HepG2 (cell line): Measurements from ENCODE around the gene USB1. TPM values are rescaled to one million over a fixed set of nuclear protein-coding genes. Genes with fewer than 3 reads are reported as not detected.

ENCODE experiments used
- ATAC-seq: fragments of 200-7000 bp; cut with Tn5 transposase; 3 replicates; pipeline ENCODE4 v1.9.1; 2020; ENCODE audit warnings: mild to moderate bottlenecking, moderate library complexity
- BruUV-seq: library from RNA; stranded (reverse); fragments of 400-500 nt; replicated peaks from 2 replicates; lab custom pipeline; 2021; lab: Mats Ljungman, UMichigan
- CTCF ChIA-PET: fragments of 300-600 bp; formaldehyde crosslinking; extraction: SDS; loops from one replicate; lab custom pipeline; 2021; ENCODE audit warnings: low total read pairs, inconsistent platforms, low intra/inter-chr PET ratio; lab: Yijun Ruan, JAX
- POLR2A ChIA-PET: fragments of 350-600 bp; sonication (Branson Sonifier 250); formaldehyde crosslinking; loops from one replicate; lab custom pipeline; 2020; ENCODE audit warnings: antibody characterized with exemption, inconsistent platforms; lab: Yijun Ruan, JAX
- DNase-seq: peaks from one replicate; pipeline ENCODE4 v3.0.0-alpha.2; 2015; ENCODE audit warnings: low spot score
- FAIRE-seq: peaks from 3 replicates; lab custom pipeline; 2011; peaks lifted over from hg19 to GRCh38; lab: Jason Lieb, UNC
- H2AFZ ChIP-seq: one replicate; pipeline ENCODE4 v1.6.1; 2011; ENCODE audit warnings: low read length, inconsistent platforms
- H3K27ac ChIP-seq: fragments of 300-600 bp; 3 replicates; pipeline ENCODE4 v1.8.0; 2011; ENCODE audit warnings: mixed run types, mild to moderate bottlenecking, mixed read lengths, low read length, inconsistent platforms; ENCODE audit not compliant: insufficient read depth; ENCODE audit errors: extremely low read length
- H3K27me3 ChIP-seq, 2 experiments: fragments of 200-600 bp in 1 of 2; 2 replicates in 1 of 2; 3 replicates in 1 of 2; pipeline versions ENCODE4 v1.6.0 to v1.8.0; 2011; ENCODE audit warnings: low read length in 2 of 2, mild to moderate bottlenecking in 2 of 2, moderate library complexity in 2 of 2, inconsistent platforms in 1 of 2; ENCODE audit not compliant: insufficient read depth in 2 of 2, control insufficient read depth in 1 of 2
- H3K36me3 ChIP-seq, 2 experiments: fragments of 200-600 bp in 1 of 2; replicated peaks in 1 of 2; 2 replicates in 1 of 2; 3 replicates in 1 of 2; pipeline versions ENCODE4 v1.5.1 to v1.8.0; 2011; ENCODE audit warnings: low read length in 2 of 2, inconsistent platforms in 1 of 2; ENCODE audit not compliant: insufficient read depth in 2 of 2, control insufficient read depth in 1 of 2
- H3K4me1 ChIP-seq: 2 replicates; pipeline ENCODE4 v1.5.1; 2012; ENCODE audit warnings: low read length, inconsistent platforms; ENCODE audit not compliant: insufficient read depth
- H3K4me2 ChIP-seq: 2 replicates; pipeline ENCODE4 v1.6.0; 2011; ENCODE audit warnings: low read depth, low read length, inconsistent platforms
- H3K4me3 ChIP-seq, 3 experiments: fragments of 200-600 bp in 1 of 3; sonication (generic), shearing (Covaris generic) in 1 of 3; replicated peaks in 1 of 3; 2 replicates each; pipeline ENCODE4 v1.5.1; 2011 to 2016; ENCODE audit warnings: low read length in 3 of 3, inconsistent platforms in 2 of 3, low read depth in 2 of 3, mild to moderate bottlenecking in 2 of 3, control low read depth in 1 of 3, mixed read lengths in 1 of 3; ENCODE audit not compliant: insufficient read depth in 1 of 3
- H3K79me2 ChIP-seq: one replicate; pipeline ENCODE4 v1.6.1; 2011; ENCODE audit warnings: low read length, inconsistent platforms; ENCODE audit not compliant: insufficient read depth
- H3K9ac ChIP-seq: 2 replicates; pipeline ENCODE4 v1.6.0; 2011; ENCODE audit warnings: mild to moderate bottlenecking, low read depth, low read length, inconsistent platforms; ENCODE audit not compliant: insufficient read depth
- H3K9me3 ChIP-seq: 2 replicates; pipeline ENCODE4 v1.5.1; 2012; ENCODE audit warnings: mild to moderate bottlenecking, low read length
- H4K20me1 ChIP-seq: 2 replicates; pipeline ENCODE4 v1.6.0; 2011; ENCODE audit warnings: inconsistent platforms, mild to moderate bottlenecking, low read length, moderate library complexity; ENCODE audit not compliant: insufficient read depth
- ERF ChIP-seq: IDR thresholded peaks from 2 replicates; pipeline ENCODE4 v1.6.1; 2018; ENCODE audit warnings: missing biosample characterization, missing genetic modification reagents
- HMG20B ChIP-seq: conservative IDR thresholded peaks from 2 replicates; pipeline ENCODE4 v1.6.1; 2016; ENCODE audit warnings: missing genetic modification reagents, missing compliant biosample characterization
- MEIS1 ChIP-seq: sonication (generic); formaldehyde crosslinking; IDR thresholded peaks from 2 replicates; pipeline ENCODE4 v1.9.0; 2021; ENCODE audit warnings: mild to moderate bottlenecking, missing genetic modification reagents, moderate library complexity, borderline replicate concordance
- MTF2 ChIP-seq: sonication (generic); formaldehyde crosslinking; IDR thresholded peaks from 2 replicates; pipeline ENCODE4 v1.5.0; 2020; ENCODE audit warnings: missing genetic modification reagents, borderline replicate concordance
- NCOA5 ChIP-seq: sonication (generic); formaldehyde crosslinking; IDR thresholded peaks from 2 replicates; pipeline ENCODE4 v1.4.0; 2020; ENCODE audit warnings: missing genetic modification reagents
- PAF1 ChIP-seq: IDR thresholded peaks from 2 replicates; pipeline ENCODE4 v1.6.1; 2016; ENCODE audit warnings: missing genetic modification reagents, missing compliant biosample characterization
- SETDB1 ChIP-seq: sonication (generic); formaldehyde crosslinking; IDR thresholded peaks from 2 replicates; pipeline ENCODE4 v1.5.1; 2020; ENCODE audit warnings: missing genetic modification reagents, mild to moderate bottlenecking, borderline replicate concordance
- ZFP36 ChIP-seq: fragments of 150-350 bp; IDR thresholded peaks from 2 replicates; pipeline ENCODE4 v1.6.1; 2018; ENCODE audit warnings: borderline replicate concordance, low read length, low read depth; ENCODE audit not compliant: partially characterized antibody
- ZNF335 ChIP-seq: sonication (generic); formaldehyde crosslinking; IDR thresholded peaks from 2 replicates; pipeline ENCODE4 v1.4.0; 2020; ENCODE audit warnings: missing genetic modification reagents
- ZNF44 ChIP-seq: sonication (generic); formaldehyde crosslinking; IDR thresholded peaks from 2 replicates; pipeline ENCODE4 v1.5.1; 2020; ENCODE audit warnings: mild to moderate bottlenecking, missing genetic modification reagents
- ZNF501 ChIP-seq: sonication (generic); formaldehyde crosslinking; IDR thresholded peaks from 2 replicates; pipeline ENCODE4 v1.5.1; 2020; ENCODE audit warnings: mild to moderate bottlenecking, moderate library complexity, missing genetic modification reagents
- ZNF607 ChIP-seq: sonication (generic); formaldehyde crosslinking; IDR thresholded peaks from 2 replicates; pipeline ENCODE4 v1.5.1; 2020; ENCODE audit warnings: missing genetic modification reagents, mild to moderate bottlenecking, borderline replicate concordance
- ZNF629 ChIP-seq: sonication (generic); formaldehyde crosslinking; conservative IDR thresholded peaks from 2 replicates; pipeline ENCODE4 v1.5.0; 2020; ENCODE audit warnings: missing genetic modification reagents
- ZSCAN25 ChIP-seq: sonication (generic); formaldehyde crosslinking; IDR thresholded peaks from 2 replicates; pipeline ENCODE4 v1.8.0; 2022; ENCODE audit warnings: mild to moderate bottlenecking, missing genetic modification reagents
- WGBS: methylation state at CpG from one replicate; pipeline ENCODE4 v1.1.6; 2017; ENCODE audit warnings: low lambda C conversion rate; 5-methylcytosine and 5-hydroxymethylcytosine counted together
- in situ Hi-C: cut with HindIII; loops from 2 replicates; pipeline ENCODE4 v1.10.0; 2017; ENCODE audit warnings: low pct_unique_long_range_greater_than_20kb; ENCODE audit not compliant: extremely low pct_ligation_motif_present
- intact Hi-C: fragments of 100-400 bp; cut with micrococcal nuclease; formaldehyde crosslinking; loops from one replicate; pipeline ENCODE4 v1.10.0; 2022; ENCODE audit not compliant: unreplicated experiment
- polyA plus RNA-seq, 8 experiments: library from polyadenylated mRNA; depleted of rRNA in 3 of 8; stranded (reverse) in 7 of 8; unstranded in 1 of 8; fragments of >200 nt; fragmentation: Illumina TruSeq in 4 of 8; extraction: Trizol in 4 of 8; gene quantifications; 2 replicates each; pipeline versions ENCODE4 v1.2.1 to v1.2.3, GENCODE V29; 2011 to 2016; ENCODE audit warnings: low read depth in 4 of 8, missing spikeins in 1 of 8, mixed read lengths in 1 of 8; ENCODE audit not compliant: insufficient read depth in 1 of 8
- total RNA-seq, 5 experiments: library from RNA; depleted of rRNA; stranded (reverse); fragments of >200 nt; fragmentation: Illumina TruSeq; extraction: Trizol; gene quantifications; 2 replicates each; pipeline ENCODE4 v1.2.3, GENCODE V29; 2016; ENCODE audit warnings: low read depth in 1 of 5
- TF ChIP-seq, protein P1 (sequence below): sonication (generic); formaldehyde crosslinking; IDR thresholded peaks from 2 replicates; pipeline ENCODE4 v1.4.0; 2020; ENCODE audit warnings: mild to moderate bottlenecking, missing genetic modification reagents
- TF ChIP-seq, protein P2 (sequence below): IDR thresholded peaks from 2 replicates; pipeline ENCODE4 v1.6.1; 2018; ENCODE audit warnings: missing genetic modification reagents, mild to moderate bottlenecking, missing compliant biosample characterization
- TF ChIP-seq, protein P3 (sequence below): IDR thresholded peaks from 2 replicates; pipeline ENCODE4 v1.6.1; 2016; ENCODE audit warnings: missing biosample characterization, missing genetic modification reagents, low read depth

USB1 gene
- total and polyA plus RNA-seq, 2 of the 13 experiments (the other 11 are each of a cell fraction or from before 2014, with no cell fraction given) = 16.7 to 65.4 TPM

DNA sequence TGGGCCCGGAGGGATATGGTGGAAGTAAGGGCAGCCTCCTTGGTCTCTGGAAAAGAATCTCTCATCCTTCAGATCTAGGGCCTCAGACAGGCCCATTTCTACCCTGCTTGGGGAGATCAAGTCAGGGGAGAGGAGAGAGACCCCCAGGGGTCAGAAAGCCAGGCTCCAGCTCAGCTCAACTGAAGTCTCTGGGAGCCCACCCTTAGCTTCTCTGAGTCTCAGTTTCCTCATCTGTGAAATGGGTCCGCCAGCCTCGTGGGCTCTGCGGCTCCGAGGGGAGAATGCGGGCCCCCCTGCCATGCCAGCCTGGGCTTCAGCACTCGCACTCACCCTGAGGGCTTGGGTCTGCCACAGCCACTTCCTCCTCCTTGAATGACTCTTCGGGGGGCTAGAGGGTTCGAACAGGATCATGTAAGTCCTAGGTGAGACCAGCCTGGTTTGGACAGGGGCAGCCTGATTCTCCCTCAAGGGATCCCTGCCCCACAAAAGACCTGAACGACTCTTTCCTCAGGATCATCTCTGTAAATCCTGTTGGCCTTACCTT is 37.0 kb upstream of the USB1 start:
- Histone ChIP-seq H3K9me3 (no peaks in the 10 kb centered on the region), H3K79me2 (no peaks in the 10 kb centered on the region), H2AFZ (no peak overlapping the region), H3K27me3 (peaks cover 4 to 41% of the 10 kb centered on the region in 2 experiments; a peak in 3 of 5 replicates), H3K27ac (no peak overlapping the region), H3K9ac (no peak overlapping the region), H3K4me3 (no peak overlapping the region), H3K36me3 (no peaks in the 10 kb centered on the region), H3K4me1 (no peaks in the 10 kb centered on the region), H4K20me1 (no peaks in the 10 kb centered on the region), H3K4me2 (no peak overlapping the region)
- no peak for ATAC-seq
- DNase-seq = no peak
- intact Hi-C loops = no loop called here
- no peak for FAIRE-seq
- CTCF ChIA-PET = no interaction called here
- 21% methylated on average over 4 of the region's 10 CpGs for WGBS
- in situ Hi-C loops = no loop called here
- BruUV-seq = no TSS peak
- POLR2A ChIA-PET = no interaction called here
- TF ChIP-seq ZNF501 (no peak), ZNF629 (peak; percentile 79)

DNA sequence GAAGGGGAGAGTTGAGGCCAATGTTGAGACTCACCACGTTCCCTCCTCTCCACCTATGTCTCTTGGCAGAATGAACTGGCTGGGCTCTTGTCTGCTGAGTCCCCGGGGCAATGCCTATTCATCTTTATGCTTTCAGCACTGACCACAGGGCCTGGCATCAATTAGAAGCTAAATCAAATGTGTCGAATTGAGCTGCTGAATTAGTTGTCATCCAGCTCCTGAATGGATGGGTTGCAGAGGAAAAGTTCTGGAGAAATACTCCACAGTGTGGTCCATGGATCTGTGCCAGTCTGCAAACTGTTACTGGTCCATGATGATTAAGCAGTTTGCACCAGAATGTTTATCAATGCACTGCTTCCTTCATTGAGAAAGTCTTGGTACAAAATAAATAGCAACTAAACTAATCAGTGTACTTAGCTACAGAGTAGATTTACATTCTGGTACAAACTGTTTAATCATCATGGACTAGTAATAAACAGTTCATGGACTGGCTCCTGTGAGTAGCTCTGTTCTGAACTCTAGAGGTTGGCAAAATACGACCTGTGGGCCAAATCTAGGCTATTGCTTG is 34.9 kb upstream of the USB1 start:
- DNase-seq (no peak), ATAC-seq (no peak), FAIRE-seq (no peak)
- CTCF ChIA-PET = no interaction called here
- intact Hi-C loops = no loop called here
- no peak overlapping the region for H3K9ac ChIP-seq
- no peaks in the 10 kb centered on the region for H3K9me3 ChIP-seq
- no peaks in the 10 kb centered on the region for H4K20me1 ChIP-seq
- no peaks in the 10 kb centered on the region for H3K4me1 ChIP-seq
- H3K27me3 ChIP-seq = peaks cover 8 to 41% of the 10 kb centered on the region in 2 experiments; a peak in 4 of 5 replicates
- WGBS = 13% methylated on average over 4 of the region's 4 CpGs
- no TSS peak for BruUV-seq
- no peak overlapping the region for H2AFZ ChIP-seq
- H3K27ac ChIP-seq = no peak overlapping the region
- no peaks in the 10 kb centered on the region for H3K36me3 ChIP-seq
- in situ Hi-C loops = no loop called here
- H3K4me3 ChIP-seq = no peak overlapping the region
- no peaks in the 10 kb centered on the region for H3K79me2 ChIP-seq
- no peak overlapping the region for H3K4me2 ChIP-seq
- POLR2A ChIA-PET = no interaction called here
- TF ChIP-seq, protein P1, sequence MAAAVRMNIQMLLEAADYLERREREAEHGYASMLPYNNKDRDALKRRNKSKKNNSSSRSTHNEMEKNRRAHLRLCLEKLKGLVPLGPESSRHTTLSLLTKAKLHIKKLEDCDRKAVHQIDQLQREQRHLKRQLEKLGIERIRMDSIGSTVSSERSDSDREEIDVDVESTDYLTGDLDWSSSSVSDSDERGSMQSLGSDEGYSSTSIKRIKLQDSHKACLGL (CRISPR knock-in tag) = no peak
- TF ChIP-seq, protein P2, sequence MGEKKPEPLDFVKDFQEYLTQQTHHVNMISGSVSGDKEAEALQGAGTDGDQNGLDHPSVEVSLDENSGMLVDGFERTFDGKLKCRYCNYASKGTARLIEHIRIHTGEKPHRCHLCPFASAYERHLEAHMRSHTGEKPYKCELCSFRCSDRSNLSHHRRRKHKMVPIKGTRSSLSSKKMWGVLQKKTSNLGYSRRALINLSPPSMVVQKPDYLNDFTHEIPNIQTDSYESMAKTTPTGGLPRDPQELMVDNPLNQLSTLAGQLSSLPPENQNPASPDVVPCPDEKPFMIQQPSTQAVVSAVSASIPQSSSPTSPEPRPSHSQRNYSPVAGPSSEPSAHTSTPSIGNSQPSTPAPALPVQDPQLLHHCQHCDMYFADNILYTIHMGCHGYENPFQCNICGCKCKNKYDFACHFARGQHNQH (CRISPR knock-in tag) = no peak
- no peak for TF ChIP-seq ZNF335 (CRISPR knock-in tag)
- no peak for TF ChIP-seq MEIS1
- TF ChIP-seq ZNF607 (CRISPR knock-in tag) = no peak
- TF ChIP-seq PAF1 (CRISPR knock-in tag) = no peak
- TF ChIP-seq HMG20B (CRISPR knock-in tag) = no peak
- no peak for TF ChIP-seq SETDB1
- no peak for TF ChIP-seq ZSCAN25 (CRISPR knock-in tag)
- no peak for TF ChIP-seq NCOA5 (CRISPR knock-in tag)
- no peak for TF ChIP-seq MTF2 (CRISPR knock-in tag)
- TF ChIP-seq ERF (CRISPR knock-in tag) = no peak
- TF ChIP-seq, protein P3, sequence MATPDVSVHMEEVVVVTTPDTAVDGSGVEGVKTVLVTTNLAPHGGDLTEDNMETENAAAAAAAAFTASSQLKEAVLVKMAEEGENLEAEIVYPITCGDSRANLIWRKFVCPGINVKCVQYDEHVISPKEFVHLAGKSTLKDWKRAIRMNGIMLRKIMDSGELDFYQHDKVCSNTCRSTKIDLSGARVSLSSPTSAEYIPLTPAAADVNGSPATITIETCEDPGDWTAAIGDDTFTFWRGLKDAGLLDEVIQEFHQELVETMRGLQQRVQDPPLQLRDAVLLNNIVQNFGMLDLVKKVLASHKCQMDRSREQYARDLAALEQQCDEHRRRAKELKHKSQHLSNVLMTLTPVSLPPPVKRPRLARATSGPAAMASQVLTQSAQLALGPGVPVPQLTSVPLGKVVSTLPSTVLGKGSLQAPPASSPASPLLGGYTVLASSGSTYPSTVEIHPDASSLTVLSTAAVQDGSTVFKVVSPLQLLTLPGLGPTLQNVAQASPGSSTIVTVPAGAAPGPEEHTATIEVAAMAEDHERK (CRISPR knock-in tag) = no peak
- no peak for TF ChIP-seq ZNF44
- TF ChIP-seq ZFP36 = no peak
